AG09319 (cell line): ENCODE results near the gene UMAD1.

Experiments used
- DNase-seq: peaks from one replicate; pipeline ENCODE4 v3.0.0-alpha.2; 2010; ENCODE audit warnings: low read depth; ENCODE audit errors: extremely low read depth
- TF ChIP-seq, protein P1 (sequence below): IDR thresholded peaks from 2 replicates; pipeline ENCODE4 v1.5.1; 2011; ENCODE audit warnings: low read depth, mild to moderate bottlenecking, inconsistent platforms, low read length, moderate library complexity

UMAD1 gene

GRCh38 chr7:7665031-7665430, 24.5 kb downstream of the UMAD1 start:
- TF ChIP-seq, protein P1, sequence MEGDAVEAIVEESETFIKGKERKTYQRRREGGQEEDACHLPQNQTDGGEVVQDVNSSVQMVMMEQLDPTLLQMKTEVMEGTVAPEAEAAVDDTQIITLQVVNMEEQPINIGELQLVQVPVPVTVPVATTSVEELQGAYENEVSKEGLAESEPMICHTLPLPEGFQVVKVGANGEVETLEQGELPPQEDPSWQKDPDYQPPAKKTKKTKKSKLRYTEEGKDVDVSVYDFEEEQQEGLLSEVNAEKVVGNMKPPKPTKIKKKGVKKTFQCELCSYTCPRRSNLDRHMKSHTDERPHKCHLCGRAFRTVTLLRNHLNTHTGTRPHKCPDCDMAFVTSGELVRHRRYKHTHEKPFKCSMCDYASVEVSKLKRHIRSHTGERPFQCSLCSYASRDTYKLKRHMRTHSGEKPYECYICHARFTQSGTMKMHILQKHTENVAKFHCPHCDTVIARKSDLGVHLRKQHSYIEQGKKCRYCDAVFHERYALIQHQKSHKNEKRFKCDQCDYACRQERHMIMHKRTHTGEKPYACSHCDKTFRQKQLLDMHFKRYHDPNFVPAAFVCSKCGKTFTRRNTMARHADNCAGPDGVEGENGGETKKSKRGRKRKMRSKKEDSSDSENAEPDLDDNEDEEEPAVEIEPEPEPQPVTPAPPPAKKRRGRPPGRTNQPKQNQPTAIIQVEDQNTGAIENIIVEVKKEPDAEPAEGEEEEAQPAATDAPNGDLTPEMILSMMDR = no peak

GRCh38 chr7:7667187-7667586, 26.6 kb downstream of the UMAD1 start:
- DNase-seq = no peak
- TF ChIP-seq, protein P1 = no peak

More at GRCh38 chr7:7665031-7665430, 24.5 kb downstream of the UMAD1 start:
- DNase-seq = no peak

GRCh38 chr7:7668706-7669105, 28.2 kb downstream of the UMAD1 start:
- no peak for DNase-seq
- TF ChIP-seq, protein P1 = no peak

DNA sequence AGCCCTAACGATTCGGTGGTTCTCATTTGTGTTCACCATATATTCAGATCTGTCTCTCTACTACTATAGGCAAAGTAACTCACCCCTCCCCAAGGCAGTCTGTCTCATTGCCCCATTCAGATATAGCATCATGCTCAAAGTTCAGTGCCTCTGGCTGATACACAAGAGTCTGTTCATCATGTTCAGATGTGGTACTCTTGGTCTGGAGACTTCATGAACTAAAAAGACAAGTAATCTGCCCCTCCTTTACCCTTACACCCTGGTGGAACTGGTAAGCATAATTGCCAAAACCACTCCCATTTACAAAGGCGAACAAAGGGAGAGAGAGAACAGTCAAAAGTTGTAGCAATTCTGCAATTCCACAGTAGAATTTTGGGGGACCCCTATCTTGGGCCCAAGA, 29.9 kb downstream of the UMAD1 start:
- DNase-seq = no peak
- TF ChIP-seq, protein P1 = no peak

GRCh38 chr7:7671361-7671760, 30.8 kb downstream of the UMAD1 start:
- no peak for DNase-seq
- TF ChIP-seq, protein P1 = no peak

- no peak for DNase-seq
Measured at GRCh38 chr7:7672545-7673239, 32.1 kb downstream of the UMAD1 start.

DNA sequence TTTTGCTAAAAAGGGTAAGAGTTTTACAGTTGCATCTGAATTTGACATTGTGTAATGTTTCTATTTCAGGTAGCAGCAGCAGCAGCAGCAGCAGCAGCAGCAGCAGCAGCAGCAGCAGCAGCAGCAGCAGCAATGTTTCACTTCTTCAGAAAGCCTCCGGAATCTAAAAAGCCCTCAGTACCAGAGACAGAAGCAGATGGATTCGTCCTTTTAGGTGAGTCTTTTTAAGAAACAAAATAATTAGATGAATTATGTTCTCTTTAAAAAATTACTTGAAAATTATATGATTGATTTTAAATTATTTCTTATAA, 32.6 kb downstream of the UMAD1 start:
- TF ChIP-seq, protein P1 = no peak
- DNase-seq = no peak

More at GRCh38 chr7:7672545-7673239, 32.1 kb downstream of the UMAD1 start:
- TF ChIP-seq, protein P1 = no peak
